Left ventricle myocardium superior (tissue), 1 donor: ENCODE results near the gene BRD3. TPM values are rescaled to one million over a fixed set of nuclear protein-coding genes. Genes with fewer than 3 reads are reported as not detected.

Source experiments
- ATAC-seq: fragments of 200-7000 bp; cut with Tn5 transposase; one replicate; pipeline ENCODE4 v1.9.1; 2020; ENCODE audit warnings: mild to moderate bottlenecking, moderate library complexity
- DNase-seq: peaks from one replicate; pipeline ENCODE4 v3.0.0-alpha.2; 2020
- intact Hi-C: fragments of 100-400 bp; cut with micrococcal nuclease; formaldehyde crosslinking; loops from one replicate; pipeline ENCODE4 v1.11.0; 2022
- total RNA-seq: library from RNA; stranded (reverse); fragmentation: NEBNext Ultra II Directional; extraction: Animal tissue kit (Norgen Biotek cat#: 25700); gene quantifications from one replicate; pipeline ENCODE4 v1.2.1, GENCODE V29; 2021
- donor health status: DM: no; HTN: yes; CAD: no; lungs with severe emphysema.

Gene BRD3
- total RNA-seq, 1 donor from 2014 or later = 28.7 TPM

DNA sequence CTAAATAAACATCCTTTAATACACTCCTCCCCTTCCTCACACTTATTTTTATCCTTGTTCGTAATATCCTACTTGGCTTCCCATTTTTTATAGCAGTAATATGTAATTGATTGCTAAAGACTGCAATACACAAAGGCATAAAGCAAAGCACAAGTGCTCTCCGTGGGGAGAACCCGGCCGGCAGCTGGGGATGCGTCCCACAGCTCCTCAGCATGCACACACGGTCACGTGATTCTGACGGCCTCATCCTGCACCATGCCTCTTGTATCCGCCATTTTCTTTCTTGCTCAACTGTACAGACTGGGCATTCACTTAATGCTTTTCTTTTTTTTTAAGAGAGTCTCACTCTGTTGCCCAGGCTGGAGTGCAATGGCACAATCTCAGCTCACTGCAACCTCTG lies 39.8 kb downstream of the BRD3 start:
- intact Hi-C loops = no loop called here
- no peak for DNase-seq
- ATAC-seq = no peak

DNA sequence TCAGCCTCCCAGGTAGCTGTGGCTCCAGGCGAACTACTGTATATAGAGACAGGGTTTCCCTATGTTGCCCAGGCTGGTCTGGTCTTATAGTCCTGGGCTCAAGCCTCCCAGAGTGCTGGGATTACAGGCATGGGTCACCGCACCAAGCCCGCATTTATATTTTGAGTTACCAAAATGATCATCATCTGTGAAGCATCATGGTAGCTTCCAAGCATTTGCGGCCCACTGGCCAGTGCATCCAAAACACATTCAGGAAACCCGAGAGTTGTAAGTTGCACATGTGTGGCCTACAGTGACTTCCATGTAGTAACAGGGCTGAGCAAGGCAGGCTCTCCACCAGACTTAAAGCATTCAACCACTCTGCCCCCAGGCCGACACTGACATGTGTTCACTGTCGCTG lies 40.3 kb downstream of the BRD3 start:
- no peak for ATAC-seq
- no peak for DNase-seq
- intact Hi-C loops = no loop called here

DNA sequence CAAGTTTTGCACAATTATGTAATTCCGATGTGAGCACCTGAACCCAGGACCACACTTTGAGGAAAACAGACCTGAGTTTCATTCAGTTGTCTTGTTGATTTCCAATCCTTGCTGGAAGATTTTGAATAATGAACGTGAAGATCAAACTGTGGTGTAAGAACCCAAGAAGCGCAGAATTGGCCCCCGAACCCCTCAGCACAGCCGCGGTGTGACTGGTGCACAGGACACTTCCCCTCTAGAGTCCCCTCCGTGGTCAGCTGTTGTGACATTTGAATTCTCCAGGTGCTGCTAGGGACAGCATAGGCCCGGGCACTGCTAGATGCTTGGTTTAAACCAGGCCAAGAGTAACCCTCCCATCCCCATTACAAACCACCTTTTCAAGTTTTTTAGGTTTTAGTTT lies 40.8 kb downstream of the BRD3 start:
- intact Hi-C loops = no loop called here
- ATAC-seq (no peak), DNase-seq (no peak)

DNA sequence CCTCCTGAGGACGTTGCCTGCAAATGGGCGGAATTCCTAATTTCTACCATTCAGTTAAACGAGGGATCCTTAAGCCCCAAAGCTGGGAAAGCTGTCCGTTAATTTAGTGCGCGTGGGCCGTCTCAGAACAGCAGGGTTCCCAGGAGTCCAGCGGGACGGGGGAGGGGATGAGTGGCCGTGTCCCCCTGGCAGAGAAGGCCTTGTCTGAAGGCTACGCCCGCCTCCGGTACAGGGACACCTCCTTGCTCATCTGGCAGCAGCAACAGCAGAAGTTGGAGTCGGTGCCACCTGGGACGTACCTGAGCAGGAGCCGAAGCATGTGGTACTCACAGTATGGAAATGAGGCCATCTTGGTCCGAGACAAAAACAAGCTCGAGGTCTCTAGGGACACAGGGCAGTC lies 41.2 kb downstream of the BRD3 start:
- intact Hi-C loops = no loop called here
- DNase-seq (no peak), ATAC-seq (no peak)

DNA sequence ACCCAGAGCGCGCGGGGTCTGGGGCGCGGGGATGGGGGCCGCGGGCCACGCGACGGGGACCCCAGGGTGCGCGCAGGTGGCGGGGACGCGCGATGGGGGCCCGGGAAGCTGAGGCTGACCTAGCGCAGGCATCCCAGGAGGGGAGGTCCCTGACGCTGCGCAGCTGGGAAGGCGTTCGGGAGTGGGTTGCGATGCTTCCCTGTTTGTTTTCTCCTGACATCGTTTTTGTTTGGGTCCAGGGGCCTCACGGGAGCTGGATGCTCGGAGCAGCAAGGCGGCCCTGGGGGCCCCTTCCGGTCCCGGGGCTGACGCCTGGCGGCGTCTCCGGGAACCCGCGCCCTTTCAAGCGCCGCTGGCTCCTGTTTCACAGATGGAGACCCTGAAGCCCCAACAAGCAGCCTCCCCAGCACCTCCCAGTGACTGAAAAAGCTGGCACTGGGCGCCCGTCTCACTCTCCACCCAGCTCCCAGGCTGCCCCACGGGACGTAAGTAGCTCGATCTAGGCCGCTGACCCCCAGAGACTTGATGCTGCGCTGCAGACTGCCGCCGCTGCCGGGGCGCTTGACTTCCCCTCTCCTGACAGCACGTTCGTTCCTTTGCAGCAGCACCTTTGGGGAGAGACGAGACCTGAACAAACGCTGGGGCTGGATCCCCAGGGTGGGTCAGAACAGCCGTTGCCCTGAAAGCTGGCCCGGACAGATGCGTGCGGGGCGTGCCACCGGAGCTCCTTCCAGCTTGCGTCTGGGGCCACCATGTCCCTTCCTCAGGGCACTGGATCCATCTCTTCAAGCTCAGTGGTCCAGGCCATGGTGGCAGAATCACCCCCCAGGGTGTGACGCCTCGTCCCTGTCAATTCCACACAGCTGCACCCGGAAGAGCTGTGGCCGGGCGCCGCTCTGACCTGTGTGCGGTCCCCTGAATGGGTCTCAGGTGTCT lies 42.0 kb downstream of the BRD3 start:
- peak; percentile 59 for DNase-seq
- ATAC-seq = peak; percentile 1
- intact Hi-C loops = no loop called here

DNA sequence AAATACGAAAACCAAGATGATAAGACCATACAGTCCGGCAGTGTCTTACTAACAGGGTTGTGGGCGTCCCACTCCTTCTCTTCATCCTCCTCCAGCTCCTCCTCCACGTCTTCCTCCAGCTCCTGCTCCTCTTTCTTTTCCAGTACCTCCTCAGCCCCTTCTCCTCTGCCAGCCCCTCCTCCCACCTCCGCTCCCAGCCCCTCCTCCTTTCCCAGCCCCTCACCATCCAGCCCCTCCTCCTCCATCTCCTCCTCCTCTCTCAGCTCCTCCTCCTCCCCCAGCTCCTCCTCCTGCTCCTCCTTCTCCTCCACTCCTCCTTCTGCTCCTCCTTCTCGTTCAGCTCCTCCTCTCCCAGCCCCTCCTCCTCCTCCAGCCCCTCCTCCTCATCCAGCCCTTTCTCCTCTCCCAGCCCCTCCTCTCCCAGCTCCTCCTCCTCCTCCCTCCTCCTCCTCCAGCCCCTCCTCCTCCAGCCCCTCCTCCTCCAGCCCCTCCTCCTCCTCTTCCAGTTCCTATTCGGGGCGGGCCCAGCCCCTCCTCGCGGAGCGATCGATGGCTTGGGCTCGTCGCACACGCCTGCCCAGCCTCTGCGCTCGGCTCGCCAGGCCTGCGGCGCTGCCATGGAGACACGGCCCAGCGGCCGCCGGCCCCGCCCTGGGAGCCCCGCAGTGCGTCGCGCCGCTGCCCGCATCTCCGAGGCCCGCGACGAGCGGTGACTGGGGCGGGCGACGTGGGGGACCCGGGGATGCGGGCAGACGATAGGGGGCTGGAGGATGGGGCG lies 42.8 kb downstream of the BRD3 start, which contains the start of gene BRD3OS:
TSS of gene BRD3OS (plus strand) at position 654 of the 778 bp plus-strand sequence. CDS start 1,267 bp downstream, outside the sequence.
- intact Hi-C loops = no loop called here
- ATAC-seq (peak; percentile 95), DNase-seq (peak; percentile 98)

DNA sequence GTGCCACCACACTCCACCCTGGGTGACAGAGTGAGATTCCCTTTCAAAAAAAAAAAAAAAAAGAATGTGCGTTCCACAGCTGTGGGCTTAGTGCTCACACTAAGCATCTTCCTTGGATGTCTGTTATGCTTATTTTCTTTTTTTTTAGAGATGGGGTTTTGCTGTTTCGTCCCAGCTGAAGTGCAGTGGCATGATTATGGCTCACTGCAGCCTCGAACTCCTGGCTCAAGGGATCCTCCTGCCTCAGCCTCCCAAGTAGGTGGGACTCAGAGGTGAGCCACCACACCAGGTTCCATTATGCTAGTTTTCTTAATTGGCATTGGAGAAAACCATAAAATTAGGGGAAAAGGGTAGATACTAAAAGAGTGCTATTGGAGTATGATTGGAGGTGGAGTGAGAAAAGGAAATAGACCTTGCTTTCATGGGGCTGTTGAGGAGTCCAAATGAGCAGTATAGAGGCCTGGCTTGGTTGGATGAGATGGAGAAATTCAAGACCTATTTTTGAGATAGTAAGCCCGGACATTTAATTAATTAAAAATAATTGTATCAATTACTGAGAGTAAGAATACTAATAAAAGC lies 43.5 kb downstream of the BRD3 start:
- intact Hi-C loops = no loop called here
- ATAC-seq (no peak), DNase-seq (no peak)

DNA sequence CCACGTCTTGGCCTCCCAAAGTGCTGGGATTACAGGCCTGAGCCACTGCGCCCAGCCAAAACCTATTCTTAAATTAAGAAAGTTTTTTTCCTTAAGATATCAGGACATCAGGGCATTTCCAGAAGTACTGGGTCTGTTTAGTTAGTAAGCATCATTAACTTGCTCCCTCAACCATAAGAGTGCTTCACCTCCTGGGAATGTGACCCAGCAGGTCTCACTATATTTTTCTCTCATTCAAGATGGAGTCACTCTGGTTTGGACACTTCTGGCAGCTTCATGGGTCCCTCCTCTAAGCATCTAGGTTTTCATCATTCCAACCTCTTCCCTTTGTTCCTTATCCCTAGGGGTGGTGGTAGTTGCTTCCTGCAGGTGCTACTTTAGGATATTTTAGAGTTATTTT lies 52.9 kb downstream of the BRD3 start:
- no peak for ATAC-seq
- intact Hi-C loops = no loop called here
- no peak for DNase-seq

DNA sequence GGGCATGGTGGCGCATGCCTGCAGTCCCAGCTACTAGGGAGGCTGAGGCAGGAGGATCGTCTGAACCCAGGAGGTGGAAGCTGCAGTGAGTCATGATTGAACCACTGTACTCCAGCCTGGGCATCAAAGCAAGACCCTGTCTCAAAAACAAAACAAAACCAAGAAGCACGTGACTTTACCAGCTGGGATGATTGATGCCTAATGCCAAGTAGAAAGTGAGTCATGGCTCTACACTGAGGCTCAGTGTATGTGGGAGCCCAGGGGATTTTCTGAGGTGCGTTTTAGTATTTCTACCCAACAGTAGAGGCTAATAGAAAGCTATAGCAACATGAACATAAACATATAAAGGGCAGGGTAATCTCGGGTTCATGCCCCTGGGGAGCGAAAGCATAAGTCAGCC lies 56.4 kb downstream of the BRD3 start:
- intact Hi-C loops = no loop called here
- no peak for DNase-seq
- no peak for ATAC-seq

DNA sequence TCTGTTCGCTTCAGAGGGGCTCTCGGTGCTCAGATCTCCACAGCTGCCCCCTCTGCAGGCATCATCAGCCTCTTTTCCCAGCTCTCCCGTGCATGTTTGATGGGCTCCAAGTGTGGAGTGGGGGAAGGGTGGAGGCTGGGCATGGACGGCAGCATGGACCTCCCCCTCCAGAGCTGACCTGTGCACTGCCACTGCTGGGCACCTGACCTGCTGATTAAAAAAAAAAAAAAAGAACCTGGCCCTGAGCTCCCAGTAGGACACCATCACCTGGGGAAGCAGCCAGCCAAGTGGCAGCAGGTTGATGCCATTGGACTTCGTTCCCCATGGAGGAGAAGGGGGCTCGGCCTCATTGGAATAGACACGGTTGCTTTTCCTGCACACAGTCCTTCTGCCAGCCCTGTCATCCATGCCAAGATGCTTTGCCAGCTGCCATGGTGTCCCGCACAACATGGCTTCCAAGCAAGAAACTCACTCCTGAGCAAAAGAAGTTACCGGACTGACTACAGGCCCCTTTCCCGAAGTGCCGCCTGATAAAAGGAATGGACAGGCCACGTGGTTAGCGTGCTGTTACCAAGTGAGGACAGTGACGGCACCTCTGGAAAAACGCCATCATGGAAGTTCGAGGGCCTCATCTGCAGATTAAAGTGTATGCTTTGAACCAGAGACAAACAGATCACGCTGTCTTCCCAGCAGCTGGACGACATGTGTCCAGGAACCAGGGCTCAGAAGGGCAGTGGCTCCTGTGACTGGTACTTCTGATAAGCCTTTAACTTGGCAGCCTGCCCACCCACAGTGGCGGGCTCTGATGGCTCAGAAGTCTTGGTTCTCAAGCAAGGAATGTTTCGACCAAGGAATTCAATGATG lies 57.3 kb downstream of the BRD3 start:
- DNase-seq = no peak
- peak; percentile 30 for ATAC-seq
- intact Hi-C loops = no loop called here

DNA sequence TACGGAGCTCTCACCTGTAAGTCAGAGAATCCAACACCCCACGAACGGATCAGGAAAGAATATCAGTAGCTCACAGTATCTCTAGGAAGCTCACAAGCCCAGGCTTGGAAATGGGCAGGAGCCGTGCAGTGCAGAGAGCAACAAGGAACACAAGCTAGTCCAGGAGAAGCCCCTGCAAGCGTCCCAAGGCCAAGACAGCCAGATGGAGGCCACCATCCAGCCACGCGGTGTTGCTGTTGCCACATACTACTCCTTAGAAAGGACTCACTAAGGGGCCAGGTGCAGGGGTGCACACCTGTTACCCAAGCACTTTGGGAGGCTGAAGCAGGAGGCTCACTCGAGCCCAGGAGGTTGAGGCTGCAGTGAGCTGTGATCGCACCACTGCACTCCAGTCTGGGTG lies 60.3 kb downstream of the BRD3 start:
- no peak for ATAC-seq
- DNase-seq = no peak
- intact Hi-C loops = no loop called here

DNA sequence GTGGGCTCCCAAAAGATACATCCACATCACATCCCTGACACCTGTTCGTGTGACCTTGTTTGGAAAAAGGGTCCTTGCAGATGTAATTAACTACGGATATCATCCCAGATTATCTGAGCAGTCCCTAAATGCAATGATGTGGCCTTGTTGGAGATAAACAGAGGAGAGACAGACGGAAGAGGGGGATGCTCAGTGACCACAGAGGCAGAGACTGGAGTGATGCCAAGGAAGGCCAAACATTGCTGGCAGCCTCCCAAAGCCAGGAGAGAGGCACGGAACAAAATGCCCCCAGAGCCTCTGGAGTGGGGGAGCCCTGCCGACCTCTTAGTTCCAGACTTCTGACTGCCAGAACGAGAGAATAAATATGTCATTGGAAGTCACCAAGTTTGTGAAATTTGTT lies 60.7 kb downstream of the BRD3 start:
- DNase-seq (no peak), ATAC-seq (no peak)
- intact Hi-C loops = no loop called here

DNA sequence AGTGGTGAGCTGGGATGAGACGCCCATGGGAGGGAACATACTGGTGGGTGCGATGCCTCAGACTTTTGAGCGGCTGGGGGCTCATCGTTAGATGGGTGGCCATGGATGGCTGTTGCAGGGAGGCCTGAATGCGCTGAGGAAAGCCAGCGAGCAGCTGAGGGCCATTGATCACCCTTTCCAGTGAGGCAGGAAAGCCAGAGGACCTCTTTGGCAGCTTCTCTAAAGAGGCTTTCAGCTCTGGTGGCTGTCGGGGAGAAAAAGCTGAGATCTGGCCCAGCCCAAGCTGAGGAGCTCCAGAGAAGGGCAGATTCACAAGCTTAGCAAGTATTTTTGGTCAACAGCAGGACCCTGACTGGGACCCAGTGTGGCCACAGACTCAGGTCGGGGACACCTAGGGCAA lies 62.4 kb downstream of the BRD3 start:
- DNase-seq (no peak), ATAC-seq (no peak)
- intact Hi-C loops = no loop called here

DNA sequence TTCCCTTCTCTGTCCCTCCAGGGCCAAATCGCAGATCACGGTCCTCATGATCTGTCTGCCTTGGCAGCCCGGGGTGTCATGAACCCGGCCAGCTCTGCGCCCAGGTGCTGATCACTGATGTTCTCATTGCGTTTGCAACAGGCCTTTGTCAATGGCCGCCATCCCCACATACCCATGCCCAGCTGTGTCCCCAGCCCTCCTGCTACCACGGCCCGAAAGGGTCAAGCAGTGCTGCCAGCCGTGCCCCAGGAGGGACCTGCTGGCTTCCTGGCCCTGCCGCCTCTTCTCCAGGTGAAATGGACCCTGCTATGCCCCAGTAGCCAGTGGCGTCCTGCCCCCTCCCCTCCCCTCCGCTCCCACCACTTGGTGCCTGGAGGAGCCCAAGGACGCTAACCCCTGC lies 62.9 kb downstream of the BRD3 start:
- intact Hi-C loops = no loop called here
- ATAC-seq = no peak
- no peak for DNase-seq

DNA sequence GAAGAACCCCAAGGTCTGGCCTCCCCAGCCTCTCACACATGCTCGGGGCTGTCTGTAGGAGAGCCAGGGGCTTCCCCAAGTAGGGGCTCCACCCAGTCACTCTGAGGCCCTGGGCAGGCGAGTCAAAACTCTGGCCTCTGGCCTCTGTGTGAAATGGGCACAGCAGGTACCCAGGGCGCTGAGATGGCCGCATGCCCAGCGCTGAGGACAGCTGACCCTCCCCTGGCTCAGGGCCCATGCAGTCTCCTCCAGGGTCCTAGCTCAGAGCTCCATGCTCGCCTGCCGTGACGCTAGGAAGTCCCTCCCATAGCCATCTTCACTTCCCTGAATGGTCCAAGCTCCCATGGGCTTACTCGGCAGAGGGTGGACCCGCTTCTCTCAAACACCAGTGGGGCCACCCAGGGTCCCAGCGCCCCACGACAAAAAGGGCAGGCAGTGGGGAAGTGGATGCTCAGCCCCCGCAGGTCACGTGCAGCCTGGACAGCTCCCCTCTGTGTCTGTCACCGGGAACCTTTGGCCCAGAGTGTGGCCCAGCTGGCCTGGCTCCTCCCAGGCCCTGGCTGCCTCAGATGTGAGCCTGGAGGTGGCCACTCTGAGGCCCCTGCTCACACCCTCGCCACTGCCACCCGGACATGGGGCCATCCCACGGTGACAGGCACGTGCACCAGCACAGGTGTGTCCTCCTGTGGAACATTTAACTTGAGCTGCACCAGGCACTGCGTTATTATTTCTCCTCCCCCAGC lies 63.5 kb downstream of the BRD3 start:
- DNase-seq = no peak
- no peak for ATAC-seq
- intact Hi-C loops = no loop called here

DNA sequence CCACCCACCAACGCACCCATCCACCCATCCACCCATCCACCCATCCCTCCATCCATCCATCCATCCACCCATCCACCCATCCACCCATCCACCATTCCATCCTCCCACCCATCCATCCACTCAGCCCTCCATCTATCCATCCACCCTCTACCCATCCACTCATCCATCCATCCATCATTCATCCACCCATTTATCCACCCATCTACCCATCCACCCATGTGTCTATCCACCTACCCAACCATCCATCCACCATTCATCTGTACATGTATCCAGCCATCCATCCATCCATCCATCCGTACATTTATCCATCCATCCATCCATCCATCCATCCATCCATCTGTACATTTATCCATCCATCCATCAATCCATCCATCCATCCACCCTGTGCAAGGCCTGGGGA lies 64.6 kb downstream of the BRD3 start:
- DNase-seq = no peak
- intact Hi-C loops = no loop called here
- ATAC-seq = no peak

DNA sequence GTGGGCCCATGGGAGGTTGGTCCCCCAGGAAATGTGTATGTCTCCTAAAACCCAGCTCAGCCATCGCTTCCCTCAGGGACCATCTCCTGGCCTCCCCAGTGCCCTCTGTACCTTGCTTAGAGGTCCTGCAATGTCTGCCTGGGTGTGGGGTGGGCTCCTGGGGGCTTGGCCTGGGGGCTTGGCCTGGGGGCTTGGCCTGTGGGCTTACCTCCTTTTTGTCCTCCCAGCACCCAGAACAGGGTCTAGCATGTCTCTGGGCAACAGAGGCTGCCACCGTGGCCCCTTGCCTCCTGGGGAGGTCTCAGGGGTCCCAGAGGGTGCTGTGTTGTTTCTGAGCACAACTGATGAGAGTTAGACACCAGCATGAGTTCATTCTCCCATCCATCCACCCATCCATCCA lies 65.0 kb downstream of the BRD3 start:
- DNase-seq = no peak
- intact Hi-C loops = no loop called here
- no peak for ATAC-seq

DNA sequence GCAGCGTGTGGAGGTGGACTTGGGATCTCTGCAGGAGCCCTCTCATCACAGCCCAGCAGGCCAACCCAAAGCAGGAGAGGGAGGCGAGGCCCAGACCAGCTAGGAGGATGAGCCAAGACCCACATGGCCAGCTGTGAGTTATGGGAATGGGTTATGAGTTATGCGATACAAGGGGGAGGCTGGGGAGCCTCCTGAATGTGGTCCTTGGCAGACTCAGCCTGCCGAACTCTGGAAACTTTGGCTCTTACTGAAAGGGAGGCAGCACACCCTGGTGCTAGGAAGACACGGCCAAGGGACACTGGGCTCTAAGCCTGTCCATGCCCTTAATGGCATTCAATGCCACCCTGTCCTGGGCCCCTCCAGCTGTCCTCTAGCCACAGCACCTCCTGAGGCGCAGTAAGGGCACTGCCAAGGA lies 68.0 kb downstream of the BRD3 start:
- no peak for DNase-seq
- intact Hi-C loops = no loop called here
- no peak for ATAC-seq
